AG04450 (cell line): Measurements from ENCODE around the gene CDX1. TPM values are rescaled to one million over a fixed set of nuclear protein-coding genes. Genes with fewer than 3 reads are reported as not detected.
A peak's percentile ranks its signal among the peaks of the same experiment; 100 is the strongest.

ENCODE experiments used
- CTCF ChIA-PET: fragments of 300-600, 350-600 bp; formaldehyde crosslinking; extraction: SDS; loops from one replicate; lab custom pipeline; 2022; ENCODE audit warnings: antibody characterized with exemption, inconsistent platforms; lab: Charles Lee
- POLR2A ChIA-PET: fragments of 350-600 bp; formaldehyde crosslinking; extraction: SDS; loops from one replicate; lab custom pipeline; 2021; ENCODE audit warnings: antibody characterized with exemption, inconsistent platforms; lab: Yijun Ruan, JAX
- DNase-seq: peaks from one replicate; pipeline ENCODE4 v3.0.0-alpha.2; 2011; ENCODE audit warnings: low read depth, low spot score
- H3K27ac ChIP-seq: one replicate; pipeline ENCODE4 v1.5.1; 2012; ENCODE audit warnings: low read depth, low read length, control low read depth
- H3K27me3 ChIP-seq: one replicate; pipeline ENCODE4 v1.6.0; 2012; ENCODE audit warnings: low read length; ENCODE audit not compliant: control insufficient read depth, insufficient read depth
- H3K4me3 ChIP-seq: 2 replicates; pipeline ENCODE4 v1.5.1; 2011; ENCODE audit warnings: mild to moderate bottlenecking, low read depth, low read length, control low read depth
- H3K9me3 ChIP-seq: 2 replicates; pipeline ENCODE4 v1.5.1; 2012; ENCODE audit warnings: low read length; ENCODE audit not compliant: control insufficient read depth, insufficient read depth
- polyA plus RNA-seq: library from polyadenylated mRNA; depleted of rRNA; stranded (reverse); fragments of >200 nt; gene quantifications from 2 replicates; pipeline ENCODE4 v1.2.3, GENCODE V29; 2011
- TF ChIP-seq, protein P1 (sequence below): IDR thresholded peaks from 2 replicates; pipeline ENCODE4 v1.5.1; 2011; ENCODE audit warnings: low read depth, low read length, control low read depth, inconsistent platforms

Gene CDX1
- polyA plus RNA-seq, 1 experiment = 0.30 TPM

DNA sequence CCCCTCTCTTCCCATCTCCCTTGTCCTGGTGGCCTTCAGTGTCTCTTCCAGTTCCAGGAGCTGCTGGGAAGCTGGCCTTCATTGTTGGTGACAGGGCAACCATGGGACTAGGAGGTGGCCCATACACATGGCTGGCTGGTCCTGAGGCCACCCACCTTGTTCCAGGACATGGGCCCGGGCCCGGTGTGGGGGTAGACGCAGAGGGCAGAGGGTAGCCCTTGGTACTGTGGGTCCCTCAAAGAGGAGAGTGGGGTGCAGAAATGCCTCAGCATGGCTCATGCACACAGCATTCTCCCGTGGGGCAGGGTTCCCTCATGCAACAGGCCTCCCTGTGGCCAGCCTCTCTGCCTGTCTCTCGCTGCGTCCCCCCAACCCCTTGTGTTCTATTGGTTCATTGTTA, 44.1 kb downstream of the CDX1 start:
- Histone ChIP-seq H3K9me3 (no peaks in the 10 kb centered on the region; the same call in 1 of the 2 replicates), H3K27ac (no peak overlapping the region), H3K27me3 (no peaks in the 10 kb centered on the region), H3K4me3 (no peak overlapping the region)
- DNase-seq = no peak
- TF ChIP-seq, protein P1, sequence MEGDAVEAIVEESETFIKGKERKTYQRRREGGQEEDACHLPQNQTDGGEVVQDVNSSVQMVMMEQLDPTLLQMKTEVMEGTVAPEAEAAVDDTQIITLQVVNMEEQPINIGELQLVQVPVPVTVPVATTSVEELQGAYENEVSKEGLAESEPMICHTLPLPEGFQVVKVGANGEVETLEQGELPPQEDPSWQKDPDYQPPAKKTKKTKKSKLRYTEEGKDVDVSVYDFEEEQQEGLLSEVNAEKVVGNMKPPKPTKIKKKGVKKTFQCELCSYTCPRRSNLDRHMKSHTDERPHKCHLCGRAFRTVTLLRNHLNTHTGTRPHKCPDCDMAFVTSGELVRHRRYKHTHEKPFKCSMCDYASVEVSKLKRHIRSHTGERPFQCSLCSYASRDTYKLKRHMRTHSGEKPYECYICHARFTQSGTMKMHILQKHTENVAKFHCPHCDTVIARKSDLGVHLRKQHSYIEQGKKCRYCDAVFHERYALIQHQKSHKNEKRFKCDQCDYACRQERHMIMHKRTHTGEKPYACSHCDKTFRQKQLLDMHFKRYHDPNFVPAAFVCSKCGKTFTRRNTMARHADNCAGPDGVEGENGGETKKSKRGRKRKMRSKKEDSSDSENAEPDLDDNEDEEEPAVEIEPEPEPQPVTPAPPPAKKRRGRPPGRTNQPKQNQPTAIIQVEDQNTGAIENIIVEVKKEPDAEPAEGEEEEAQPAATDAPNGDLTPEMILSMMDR = no peak
- CTCF ChIA-PET = no interaction called here
- POLR2A ChIA-PET = no interaction called here

- ChIA-PET CTCF (interaction anchor here (1.0 to 1.1 kb wide), 3 partner anchors 49 to 220 kb away, joined by 3 read pairs; no protein-coding TSS in a partner anchor), POLR2A (no interaction called here)
- Histone ChIP-seq H3K4me3 (no peak overlapping the region), H3K27me3 (no peaks in the 10 kb centered on the region), H3K9me3 (no peaks in the 10 kb centered on the region; the same call in 1 of the 2 replicates), H3K27ac (no peak overlapping the region)
- DNase-seq = no peak
- TF ChIP-seq, protein P1 = no peak
These were observed 44.8 kb downstream of the CDX1 start for GRCh38 chr5:150211156-150212030.

DNA sequence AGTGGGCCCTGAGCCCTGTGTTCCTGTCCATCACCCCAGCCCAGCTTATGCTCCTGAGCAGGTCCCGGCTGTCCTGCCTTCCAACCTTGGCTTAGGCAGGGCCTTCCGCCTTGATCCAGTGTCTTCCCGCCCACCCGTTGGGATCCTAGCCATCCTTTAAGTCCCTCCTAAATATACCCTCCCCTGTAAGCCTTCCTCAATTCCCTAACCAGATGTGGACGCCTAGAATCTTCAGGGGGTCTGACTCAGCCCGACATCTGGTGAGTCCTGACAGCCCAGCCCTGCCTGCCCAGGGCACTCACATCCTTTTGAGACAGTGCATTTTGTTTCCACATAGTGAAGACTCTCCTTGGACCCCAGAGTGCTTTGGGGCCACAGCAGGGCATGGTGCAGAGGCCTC, 47.0 kb downstream of the CDX1 start:
- no peak for DNase-seq
- ChIA-PET CTCF (interaction anchor here (1.2 to 6.4 kb wide), 3 partner anchors 38 to 83 kb away, joined by 3 to 59 read pairs (median 5); no protein-coding TSS in a partner anchor), POLR2A (interaction anchor here (0.9 kb wide), 1 partner anchor 37 kb away, joined by 3 read pairs; no protein-coding TSS in a partner anchor)
- TF ChIP-seq, protein P1 = no peak
- Histone ChIP-seq H3K9me3 (no peaks in the 10 kb centered on the region; the same call in 1 of the 2 replicates), H3K27me3 (no peaks in the 10 kb centered on the region), H3K4me3 (no peak overlapping the region), H3K27ac (no peak overlapping the region)

- TF ChIP-seq, protein P1 = peak; percentile 39
- no peak for DNase-seq
These were observed 47.7 kb downstream of the CDX1 start for GRCh38 chr5:150214289-150214688.

More at GRCh38 chr5:150214289-150214688, 47.7 kb downstream of the CDX1 start:
- H3K9me3 ChIP-seq = no peaks in the 10 kb centered on the region; the same call in 1 of the 2 replicates
- H3K27me3 ChIP-seq = no peaks in the 10 kb centered on the region
- H3K4me3 ChIP-seq = no peak overlapping the region
- H3K27ac ChIP-seq = no peak overlapping the region
- CTCF ChIA-PET = interaction anchor here (0.7 to 6.4 kb wide), 8 partner anchors 38 to 906 kb away, joined by 3 to 59 read pairs (median 3); partner anchors contain the start of gene RPS14
- POLR2A ChIA-PET = interaction anchor here (0.9 to 1.4 kb wide), 2 partner anchors 38 to 59 kb away, joined by 3 to 4 read pairs; partner anchors contain the start of gene PDGFRB
